RPMI7951 (cell line): Measurements from ENCODE around the gene ALKBH3. TPM values are rescaled to one million over a fixed set of nuclear protein-coding genes. Genes with fewer than 3 reads are reported as not detected.

ENCODE experiments used
- DNase-seq: peaks from one replicate; pipeline ENCODE4 v3.0.0-alpha.2; 2012; ENCODE audit warnings: low read depth
- total RNA-seq: library from RNA; depleted of rRNA; stranded (reverse); fragments of >200 nt; shearing (Covaris generic); gene quantifications from 2 replicates; pipeline ENCODE4 v1.2.3, GENCODE V29; 2014

Gene ALKBH3
- total RNA-seq, 1 experiment from 2014 or later, result 39.2 TPM

- no peak for DNase-seq
Observed at GRCh38 chr11:43922295-43922648, 41.6 kb downstream of the ALKBH3 start.

GRCh38 chr11:43922744-43923405 lies 42.2 kb downstream of the ALKBH3 start:
- DNase-seq, result no peak

GRCh38 chr11:43923406-43924111 lies 42.9 kb downstream of the ALKBH3 start:
- DNase-seq, result no peak

- no peak for DNase-seq
Observed at GRCh38 chr11:43924112-43924855, 43.7 kb downstream of the ALKBH3 start.

- no peak for DNase-seq
Observed at GRCh38 chr11:43925063-43925931, 44.7 kb downstream of the ALKBH3 start.

GRCh38 chr11:43925932-43926505 lies 45.4 kb downstream of the ALKBH3 start:
- no peak for DNase-seq

GRCh38 chr11:43927070-43927469 lies 46.4 kb downstream of the ALKBH3 start:
- no peak for DNase-seq

GRCh38 chr11:43927925-43928707 lies 47.5 kb downstream of the ALKBH3 start:
- DNase-seq, result no peak

GRCh38 chr11:43928721-43929120 lies 48.1 kb downstream of the ALKBH3 start:
- no peak for DNase-seq

- DNase-seq, result no peak
Observed at GRCh38 chr11:43930868-43931716, 50.5 kb downstream of the ALKBH3 start.

- DNase-seq, result no peak
Observed at GRCh38 chr11:43931717-43932039, 51.0 kb downstream of the ALKBH3 start.

GRCh38 chr11:43933226-43933607 lies 52.6 kb downstream of the ALKBH3 start:
- DNase-seq, result no peak

GRCh38 chr11:43933608-43934551 lies 53.2 kb downstream of the ALKBH3 start:
- no peak for DNase-seq

GRCh38 chr11:43934601-43935423 lies 54.2 kb downstream of the ALKBH3 start:
- no peak for DNase-seq

- no peak for DNase-seq
Observed at GRCh38 chr11:43935424-43935979, 54.9 kb downstream of the ALKBH3 start.

- DNase-seq, result no peak
Observed at GRCh38 chr11:43936076-43936475, 55.4 kb downstream of the ALKBH3 start.
